ENCODE data around the gene ACSL5.

Gene ACSL5

GRCh38 chr10:112412696-112413095, 38.8 kb downstream of the ACSL5 start:
- no peaks in the 10 kb centered on the region for H3K9me3 ChIP-seq (ENCODE audit: low read length)
- TF ChIP-seq EZH2 (IDR thresholded peaks at IDR 0.05; ENCODE audit: borderline replicate concordance, low read length) (no peak), CTCF (IDR thresholded peaks at IDR 0.05; ENCODE audit: low read length) (no peak)
- H3K27me3 ChIP-seq (ENCODE audit: insufficient read depth, low read length), result no peaks in the 10 kb centered on the region
- no peaks in the 10 kb centered on the region for H3K9me2 ChIP-seq (ENCODE audit: low read depth, low read length)
- H2AFZ ChIP-seq (ENCODE audit: low read length), result no peak overlapping the region
- no peak overlapping the region for H3K27ac ChIP-seq (ENCODE audit: low read depth, low read length, poor library complexity, severe bottlenecking)
- no peak overlapping the region for H3K4me3 ChIP-seq (ENCODE audit: low read depth, low read length, poor library complexity, severe bottlenecking)
- no peaks in the 10 kb centered on the region for H3F3A ChIP-seq (ENCODE audit: insufficient read depth, low read length)
- no peaks in the 10 kb centered on the region for H4K20me1 ChIP-seq (ENCODE audit: insufficient read depth, low read length)
- peaks cover 61% of the 10 kb centered on the region for H3K36me3 ChIP-seq (ENCODE audit: insufficient read depth, low read length)
- H3K9ac ChIP-seq (ENCODE audit: low read length), result no peak overlapping the region
- H3K4me2 ChIP-seq (ENCODE audit: low read length), result no peak overlapping the region
- no peaks in the 10 kb centered on the region for H3K79me2 ChIP-seq (ENCODE audit: insufficient read depth, low read length)
- no peaks in the 10 kb centered on the region for H3K4me1 ChIP-seq (ENCODE audit: insufficient read depth, low read length, severe bottlenecking)

GRCh38 chr10:112421731-112422130, 47.8 kb downstream of the ACSL5 start:
- Histone ChIP-seq H3K9ac (ENCODE audit: low read length) (no peak overlapping the region), H3F3A (ENCODE audit: insufficient read depth, low read length) (no peaks in the 10 kb centered on the region), H3K4me1 (ENCODE audit: insufficient read depth, low read length, severe bottlenecking) (no peaks in the 10 kb centered on the region), H3K36me3 (ENCODE audit: insufficient read depth, low read length) (peaks cover 69% of the 10 kb centered on the region), H4K20me1 (ENCODE audit: insufficient read depth, low read length) (no peaks in the 10 kb centered on the region), H3K4me2 (ENCODE audit: low read length) (no peak overlapping the region), H3K9me2 (ENCODE audit: low read depth, low read length) (no peaks in the 10 kb centered on the region), H3K4me3 (ENCODE audit: low read depth, low read length, poor library complexity, severe bottlenecking) (no peak overlapping the region), H3K79me2 (ENCODE audit: insufficient read depth, low read length) (no peaks in the 10 kb centered on the region), H3K9me3 (ENCODE audit: low read length) (no peaks in the 10 kb centered on the region), H3K27ac (ENCODE audit: low read depth, low read length, poor library complexity, severe bottlenecking) (no peak overlapping the region), H3K27me3 (ENCODE audit: insufficient read depth, low read length) (no peaks in the 10 kb centered on the region), H2AFZ (ENCODE audit: low read length) (no peak overlapping the region)
- TF ChIP-seq EZH2 (IDR thresholded peaks at IDR 0.05; ENCODE audit: borderline replicate concordance, low read length), result no peak
- no peak for TF ChIP-seq CTCF (IDR thresholded peaks at IDR 0.05; ENCODE audit: low read length)

- peaks cover 8% of the 10 kb centered on the region for H3K4me1 ChIP-seq (ENCODE audit: insufficient read depth, low read length, severe bottlenecking)
- H3K36me3 ChIP-seq (ENCODE audit: insufficient read depth, low read length), result peaks cover 76% of the 10 kb centered on the region
- TF ChIP-seq CTCF (IDR thresholded peaks at IDR 0.05; ENCODE audit: low read length) (no peak), EZH2 (IDR thresholded peaks at IDR 0.05; ENCODE audit: borderline replicate concordance, low read length) (no peak)
- H3K4me2 ChIP-seq (ENCODE audit: low read length), result no peak overlapping the region
- H3K9me2 ChIP-seq (ENCODE audit: low read depth, low read length), result no peaks in the 10 kb centered on the region
- no peak overlapping the region for H3K9ac ChIP-seq (ENCODE audit: low read length)
- H3F3A ChIP-seq (ENCODE audit: insufficient read depth, low read length), result no peaks in the 10 kb centered on the region
- H3K9me3 ChIP-seq (ENCODE audit: low read length), result no peaks in the 10 kb centered on the region
- H3K27me3 ChIP-seq (ENCODE audit: insufficient read depth, low read length), result no peaks in the 10 kb centered on the region
- no peak overlapping the region for H2AFZ ChIP-seq (ENCODE audit: low read length)
- no peaks in the 10 kb centered on the region for H4K20me1 ChIP-seq (ENCODE audit: insufficient read depth, low read length)
- no peak overlapping the region for H3K27ac ChIP-seq (ENCODE audit: low read depth, low read length, poor library complexity, severe bottlenecking)
- no peaks in the 10 kb centered on the region for H3K79me2 ChIP-seq (ENCODE audit: insufficient read depth, low read length)
- no peak overlapping the region for H3K4me3 ChIP-seq (ENCODE audit: low read depth, low read length, poor library complexity, severe bottlenecking)
These were observed 50.7 kb downstream of the ACSL5 start for GRCh38 chr10:112424651-112425050.

Measured in OCI-LY1 (cell line).